Retinal pigment epithelial cell (primary cell): ENCODE data around the gene SEL1L2.

Source experiments
- DNase-seq: peaks from one replicate; pipeline ENCODE4 v3.0.0-alpha.2; 2010; ENCODE audit warnings: low read depth
- H3K4me3 ChIP-seq: 2 replicates; pipeline ENCODE4 v1.5.1; 2011; ENCODE audit warnings: mild to moderate bottlenecking, low read length, control low read depth, moderate library complexity
- CTCF ChIP-seq: conservative IDR thresholded peaks from 2 replicates; pipeline ENCODE4 v1.5.1; 2011; ENCODE audit warnings: low read depth, low read length, control low read depth, inconsistent platforms

SEL1L2 gene

GRCh38 chr20:13990465-13990864 lies at the start of gene SEL1L2:
Gene SEL1L2 (minus strand): TSS chr20:13990614. CDS start chr20:13990534, 80 bp downstream.
- no peak within 1 kb of the TSS for H3K4me3 ChIP-seq
- TF ChIP-seq CTCF = no peak
- DNase-seq = no peak

GRCh38 chr20:14036567-14036966 lies 46.2 kb upstream of the SEL1L2 start:
- TF ChIP-seq CTCF = no peak
- H3K4me3 ChIP-seq = no peak overlapping the region
- DNase-seq = no peak

- TF ChIP-seq CTCF = no peak
- DNase-seq = no peak
Observed at GRCh38 chr20:14033310-14033709, 42.9 kb upstream of the SEL1L2 start.

GRCh38 chr20:14030991-14031390 lies 40.6 kb upstream of the SEL1L2 start:
- H3K4me3 ChIP-seq = no peak overlapping the region
- DNase-seq = no peak
- TF ChIP-seq CTCF = no peak

More at GRCh38 chr20:14033310-14033709, 42.9 kb upstream of the SEL1L2 start:
- no peak overlapping the region for H3K4me3 ChIP-seq

GRCh38 chr20:14012671-14013070 lies 22.3 kb upstream of the SEL1L2 start:
- no peak overlapping the region for H3K4me3 ChIP-seq
- no peak for DNase-seq
- TF ChIP-seq CTCF = no peak

- DNase-seq = no peak
- H3K4me3 ChIP-seq = no peak overlapping the region
- TF ChIP-seq CTCF = no peak
Observed at GRCh38 chr20:14009208-14009607, 18.8 kb upstream of the SEL1L2 start.

- no peak for TF ChIP-seq CTCF
- H3K4me3 ChIP-seq = no peak overlapping the region
Observed at GRCh38 chr20:14005996-14006395, 15.6 kb upstream of the SEL1L2 start.

More at GRCh38 chr20:14005996-14006395, 15.6 kb upstream of the SEL1L2 start:
- DNase-seq = no peak
